Naive thymus-derived CD4-positive, alpha-beta T cell (primary cell): ENCODE measurements around the gene GPR137B. TPM values are rescaled to one million over a fixed set of nuclear protein-coding genes. Genes with fewer than 3 reads are reported as not detected.
"Not testable (repeated sequence)": the region's sequence is repeated elsewhere in the genome, so short reads cannot be mapped to it uniquely, and the experiment has no call there.

ENCODE experiments used
- ATAC-seq: fragments of 150-1000 bp; cut with Tn5 transposase; 2 replicates; pipeline ENCODE4 v1.10.0; 2021; ENCODE audit warnings: mild to moderate bottlenecking, moderate library complexity
- CTCF ChIA-PET: fragments of 350-600 bp; sonication (Branson Sonifier 250); formaldehyde crosslinking; loops from one replicate; lab custom pipeline; 2021; ENCODE audit warnings: antibody characterized with exemption; lab: Charles Lee
- POLR2A ChIA-PET: fragments of 350-600 bp; sonication (Branson Sonifier 250); formaldehyde crosslinking; loops from one replicate; lab custom pipeline; 2021; ENCODE audit warnings: antibody characterized with exemption, inconsistent platforms; lab: Charles Lee
- DNase-seq, 9 donors: peaks; one replicate each; pipeline versions ENCODE4 v3.0.0 to v3.0.0-alpha.2; 2020 to 2022; ENCODE audit warnings: mixed read lengths in 1 of 9
- H3K27ac ChIP-seq: one replicate; pipeline ENCODE4 v1.7.0; 2013; ENCODE audit warnings: mild to moderate bottlenecking, low read depth, low read length, moderate library complexity
- H3K27me3 ChIP-seq, 2 donors: one replicate each; pipeline ENCODE4 v1.7.0; 2013; ENCODE audit warnings: low read length in 2 of 2, mild to moderate bottlenecking in 2 of 2, moderate library complexity in 2 of 2; ENCODE audit not compliant: control insufficient read depth in 2 of 2, insufficient read depth in 2 of 2
- H3K36me3 ChIP-seq, 3 experiments: 1 replicate in 2 of 3; 2 replicates in 1 of 3; pipeline ENCODE4 v1.7.0; 2013; ENCODE audit warnings: low read length in 3 of 3, mild to moderate bottlenecking in 3 of 3, moderate library complexity in 1 of 3; ENCODE audit not compliant: insufficient read depth in 3 of 3, control insufficient read depth in 2 of 3
- H3K4me1 ChIP-seq, 2 donors: one replicate each; pipeline ENCODE4 v1.7.0; 2013; ENCODE audit warnings: low read length in 2 of 2, mild to moderate bottlenecking in 2 of 2, moderate library complexity in 1 of 2; ENCODE audit not compliant: control insufficient read depth in 2 of 2, insufficient read depth in 2 of 2
- H3K4me3 ChIP-seq: 2 replicates; pipeline ENCODE4 v1.7.0; 2013; ENCODE audit warnings: mild to moderate bottlenecking, low read length
- H3K9me3 ChIP-seq, 3 experiments: 1 replicate in 2 of 3; 2 replicates in 1 of 3; pipeline ENCODE4 v1.7.0; 2013; ENCODE audit warnings: low read length in 3 of 3; ENCODE audit not compliant: control insufficient read depth in 2 of 3
- H3K27ac Mint-ChIP-seq, 9 donors: one replicate each; pipeline ENCODE4 v1.8.0; 2020 to 2022; ENCODE audit warnings: mixed read lengths in 9 of 9, mild to moderate bottlenecking in 8 of 9, moderate library complexity in 5 of 9, inconsistent platforms in 2 of 9
- H3K27me3 Mint-ChIP-seq, 5 donors: one replicate each; pipeline ENCODE4 v1.8.0; 2021 to 2022; ENCODE audit warnings: mixed read lengths in 5 of 5, mild to moderate bottlenecking in 1 of 5
- H3K36me3 Mint-ChIP-seq, 5 donors: one replicate each; pipeline ENCODE4 v1.8.0; 2020 to 2022; ENCODE audit warnings: mixed read lengths in 5 of 5, mild to moderate bottlenecking in 3 of 5, inconsistent platforms in 1 of 5
- H3K4me1 Mint-ChIP-seq, 7 donors: one replicate each; pipeline ENCODE4 v1.8.0; 2020 to 2022; ENCODE audit warnings: mixed read lengths in 7 of 7, mild to moderate bottlenecking in 3 of 7, inconsistent platforms in 1 of 7
- H3K4me3 Mint-ChIP-seq, 10 donors: one replicate each; pipeline ENCODE4 v1.8.0; 2020 to 2022; ENCODE audit warnings: mild to moderate bottlenecking in 10 of 10, mixed read lengths in 10 of 10, moderate library complexity in 6 of 10, inconsistent platforms in 2 of 10
- H3K9me3 Mint-ChIP-seq, 11 donors: one replicate each; pipeline ENCODE4 v1.8.0; 2020 to 2022; ENCODE audit warnings: mixed read lengths in 11 of 11, mild to moderate bottlenecking in 4 of 11, inconsistent platforms in 1 of 11, moderate library complexity in 1 of 11
- intact Hi-C, 2 donors: fragments of 100-400 bp; cut with micrococcal nuclease; formaldehyde crosslinking; loops; one replicate each; pipeline ENCODE4 v1.15.1; 2023
- polyA plus RNA-seq, 2 donors: library from polyadenylated mRNA; unstranded; fragments of 300-500 nt; fragmentation: Illumina TruSeq; gene quantifications; one replicate each; pipeline ENCODE4 v1.2.3, GENCODE V29; 2021
- total RNA-seq, 6 experiments: library from RNA in 5 of 6; stranded (reverse) in 5 of 6; gene quantifications; 1 replicate in 5 of 6; 2 replicates in 1 of 6; pipeline ENCODE4 v1.2.3 and lab custom pipeline; 2021 to 2026

The GPR137B gene
- total and polyA plus RNA-seq, 7 experiments from 2014 or later, result 2.8 to 15.3 (median 7.0) TPM

GRCh38 chr1:236154126-236154525 is 11.8 kb downstream of the GPR137B start:
- Mint-ChIP-seq H3K9me3 (peaks cover 0 to 7% (median 0%) of the 10 kb centered on the region in 11 donors), H3K4me1 (peaks cover 0 to 19% (median 5%) of the 10 kb centered on the region in 7 donors), H3K36me3 (peaks cover 0 to 12% (median 4%) of the 10 kb centered on the region in 5 donors), H3K27ac (no peak overlapping the region), H3K27me3 (no peaks in the 10 kb centered on the region), H3K4me3 (no peak overlapping the region)
- H3K9me3 ChIP-seq, result no peaks in the 10 kb centered on the region
- peaks cover 0 to 9% of the 10 kb centered on the region in 2 donors for H3K4me1 ChIP-seq
- no peak overlapping the region for H3K4me3 ChIP-seq
- no peaks in the 10 kb centered on the region for H3K36me3 ChIP-seq
- ChIA-PET POLR2A (no interaction called here), CTCF (no interaction called here)
- DNase-seq (no peak), ATAC-seq (no peak)
- H3K27me3 ChIP-seq, result no peaks in the 10 kb centered on the region
- intact Hi-C loops, result no loop called here
- H3K27ac ChIP-seq, result no peak overlapping the region

- no peaks in the 10 kb centered on the region for H3K9me3 ChIP-seq
- H3K27me3 ChIP-seq, result no peaks in the 10 kb centered on the region
- ATAC-seq, result no peak
- H3K27ac ChIP-seq, result no peak overlapping the region
- intact Hi-C loops, result no loop called here
- no peak for DNase-seq
- H3K4me1 ChIP-seq, result peaks cover 0 to 14% of the 10 kb centered on the region in 2 donors
- Mint-ChIP-seq H3K4me3 (no peak overlapping the region), H3K36me3 (peaks cover 0 to 12% (median 4%) of the 10 kb centered on the region in 5 donors), H3K27ac (no peak overlapping the region), H3K4me1 (peaks cover 0 to 21% (median 4%) of the 10 kb centered on the region in 7 donors), H3K9me3 (peaks cover 0 to 8% (median 0%) of the 10 kb centered on the region in 11 donors), H3K27me3 (no peaks in the 10 kb centered on the region)
- ChIA-PET CTCF (no interaction called here), POLR2A (no interaction called here)
- no peaks in the 10 kb centered on the region for H3K36me3 ChIP-seq
- no peak overlapping the region for H3K4me3 ChIP-seq
Observed at GRCh38 chr1:236154671-236155398, 12.5 kb downstream of the GPR137B start.

- Mint-ChIP-seq H3K27me3 (no peaks in the 10 kb centered on the region), H3K9me3 (peaks cover 0 to 10% (median 2%) of the 10 kb centered on the region in 11 donors), H3K4me1 (peaks cover 0 to 19% (median 0%) of the 10 kb centered on the region in 7 donors), H3K36me3 (peaks cover 0 to 12% (median 7%) of the 10 kb centered on the region in 5 donors), H3K27ac (no peak overlapping the region), H3K4me3 (no peak overlapping the region)
- Histone ChIP-seq H3K9me3 (peaks cover 0 to 2% (median 0%) of the 10 kb centered on the region in 3 experiments), H3K27me3 (no peaks in the 10 kb centered on the region), H3K36me3 (no peaks in the 10 kb centered on the region), H3K27ac (no peak overlapping the region), H3K4me3 (no peak overlapping the region), H3K4me1 (peaks cover 0 to 19% of the 10 kb centered on the region in 2 donors)
- DNase-seq, result no peak
- POLR2A ChIA-PET, result no interaction called here
- no peak for ATAC-seq
- CTCF ChIA-PET, result no interaction called here
- intact Hi-C loops, result no loop called here
Observed at GRCh38 chr1:236155399-236155767, 13.0 kb downstream of the GPR137B start.

- Mint-ChIP-seq H3K4me1 (peaks cover 0 to 23% (median 0%) of the 10 kb centered on the region in 7 donors), H3K4me3 (no peak overlapping the region), H3K36me3 (peaks cover 4 to 16% (median 13%) of the 10 kb centered on the region in 5 donors), H3K27ac (no peak overlapping the region), H3K27me3 (no peaks in the 10 kb centered on the region), H3K9me3 (peaks cover 0 to 16% (median 8%) of the 10 kb centered on the region in 11 donors)
- intact Hi-C loops, result no loop called here
- Histone ChIP-seq H3K36me3 (no peaks in the 10 kb centered on the region), H3K27ac (no peak overlapping the region), H3K4me3 (no peak overlapping the region), H3K9me3 (peaks cover 0 to 7% (median 0%) of the 10 kb centered on the region in 3 experiments), H3K4me1 (peaks cover 0 to 20% of the 10 kb centered on the region in 2 donors), H3K27me3 (no peaks in the 10 kb centered on the region)
- ATAC-seq, result no peak
- DNase-seq, result no peak
- ChIA-PET CTCF (no interaction called here), POLR2A (no interaction called here)
Observed at GRCh38 chr1:236155841-236156503, 13.6 kb downstream of the GPR137B start.

- H3K9me3 Mint-ChIP-seq, result peaks cover 3 to 23% (median 14%) of the 10 kb centered on the region in 11 donors
- H3K4me3 Mint-ChIP-seq, result no peak overlapping the region
- H3K27ac ChIP-seq, result no peak overlapping the region
- CTCF ChIA-PET, result no interaction called here
- peaks cover 0 to 24% (median 0%) of the 10 kb centered on the region in 7 donors for H3K4me1 Mint-ChIP-seq
- no peak overlapping the region for H3K27ac Mint-ChIP-seq
- peaks cover 0 to 13% (median 0%) of the 10 kb centered on the region in 3 experiments for H3K9me3 ChIP-seq
- peak; percentile 90 for ATAC-seq
- DNase-seq, result no peak
- H3K4me1 ChIP-seq, result peaks cover 0 to 20% of the 10 kb centered on the region in 2 donors
- H3K36me3 ChIP-seq, result no peaks in the 10 kb centered on the region
- no peak overlapping the region for H3K4me3 ChIP-seq
- POLR2A ChIA-PET, result no interaction called here
- intact Hi-C loops, result loop anchor here in 1 of 2 donors (1.0 kb wide), 1 partner anchor 13 kb away; no protein-coding TSS in a partner anchor
- H3K27me3 Mint-ChIP-seq, result no peaks in the 10 kb centered on the region
- peaks cover 10 to 23% (median 20%) of the 10 kb centered on the region in 5 donors for H3K36me3 Mint-ChIP-seq
- no peaks in the 10 kb centered on the region for H3K27me3 ChIP-seq
Observed at GRCh38 chr1:236156512-236157208, 14.3 kb downstream of the GPR137B start.

- Mint-ChIP-seq H3K4me1 (peaks cover 0 to 24% (median 0%) of the 10 kb centered on the region in 7 donors), H3K36me3 (peaks cover 11 to 32% (median 25%) of the 10 kb centered on the region in 5 donors), H3K9me3 (peaks cover 8 to 29% (median 19%) of the 10 kb centered on the region in 11 donors)
- intact Hi-C loops, DNase-seq, H3K36me3 ChIP-seq, CTCF ChIA-PET, H3K4me3 Mint-ChIP-seq, H3K27me3 Mint-ChIP-seq, H3K4me3 ChIP-seq, ATAC-seq, POLR2A ChIA-PET, H3K27me3 ChIP-seq, H3K27ac ChIP-seq, H3K27ac Mint-ChIP-seq: not testable (repeated sequence)
- Histone ChIP-seq H3K9me3 (peaks cover 0 to 17% (median 0%) of the 10 kb centered on the region in 3 experiments), H3K4me1 (peaks cover 0 to 20% of the 10 kb centered on the region in 2 donors)
Observed at GRCh38 chr1:236158072-236158471, 15.7 kb downstream of the GPR137B start.
